ENCODE measurements around the gene ERH. TPM values are rescaled to one million over a fixed set of nuclear protein-coding genes. Genes with fewer than 3 reads are reported as not detected.

The ERH gene
- total RNA-seq, 1 donor from 2014 or later, result 308 TPM

DNA sequence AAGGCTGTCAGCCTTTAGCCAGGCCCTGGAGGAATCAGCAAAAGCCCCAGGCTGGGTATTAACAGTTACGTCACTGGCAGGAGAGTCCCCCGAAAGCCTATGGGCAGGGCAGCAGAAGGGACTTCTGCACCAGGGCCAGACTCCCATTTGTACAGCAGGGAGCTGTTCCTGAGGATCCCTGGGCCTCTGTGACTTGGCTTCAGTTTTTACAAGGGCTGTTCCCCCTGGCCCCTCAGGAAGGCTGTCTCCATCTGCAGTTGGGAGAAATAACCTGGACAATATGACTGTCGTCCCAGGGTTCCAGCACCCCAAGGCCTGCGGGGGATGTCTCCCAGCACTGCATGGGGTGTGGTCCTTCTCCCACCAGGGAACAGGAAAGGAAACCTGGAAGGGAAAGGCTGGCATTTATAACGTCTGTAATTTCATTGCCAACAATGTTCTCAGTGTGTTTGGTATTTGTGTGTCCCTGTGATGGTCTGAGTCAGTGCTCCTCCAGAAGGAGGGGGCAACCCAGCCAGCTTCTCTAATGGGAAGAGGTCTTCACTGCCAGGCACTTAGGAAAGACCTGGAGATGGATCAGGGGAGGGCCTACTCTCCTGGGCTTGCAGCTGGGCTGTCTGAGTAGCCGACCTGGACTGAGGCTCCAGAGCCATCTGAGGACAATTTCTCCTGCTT is 42.4 kb downstream of the ERH start:
- H3K9me3 Mint-ChIP-seq, result no peaks in the 10 kb centered on the region
- no peak for DNase-seq (ENCODE audit: extremely low spot score, unreplicated experiment)
- H3K27ac Mint-ChIP-seq, result no peak overlapping the region
- peaks cover 11% of the 10 kb centered on the region for H3K4me1 Mint-ChIP-seq (ENCODE audit: unreplicated experiment)
- H3K4me3 Mint-ChIP-seq, result no peak overlapping the region
- H3K27me3 Mint-ChIP-seq, result peaks cover 4% of the 10 kb centered on the region
- H3K36me3 Mint-ChIP-seq, result no peaks in the 10 kb centered on the region
- TF ChIP-seq, protein P1, sequence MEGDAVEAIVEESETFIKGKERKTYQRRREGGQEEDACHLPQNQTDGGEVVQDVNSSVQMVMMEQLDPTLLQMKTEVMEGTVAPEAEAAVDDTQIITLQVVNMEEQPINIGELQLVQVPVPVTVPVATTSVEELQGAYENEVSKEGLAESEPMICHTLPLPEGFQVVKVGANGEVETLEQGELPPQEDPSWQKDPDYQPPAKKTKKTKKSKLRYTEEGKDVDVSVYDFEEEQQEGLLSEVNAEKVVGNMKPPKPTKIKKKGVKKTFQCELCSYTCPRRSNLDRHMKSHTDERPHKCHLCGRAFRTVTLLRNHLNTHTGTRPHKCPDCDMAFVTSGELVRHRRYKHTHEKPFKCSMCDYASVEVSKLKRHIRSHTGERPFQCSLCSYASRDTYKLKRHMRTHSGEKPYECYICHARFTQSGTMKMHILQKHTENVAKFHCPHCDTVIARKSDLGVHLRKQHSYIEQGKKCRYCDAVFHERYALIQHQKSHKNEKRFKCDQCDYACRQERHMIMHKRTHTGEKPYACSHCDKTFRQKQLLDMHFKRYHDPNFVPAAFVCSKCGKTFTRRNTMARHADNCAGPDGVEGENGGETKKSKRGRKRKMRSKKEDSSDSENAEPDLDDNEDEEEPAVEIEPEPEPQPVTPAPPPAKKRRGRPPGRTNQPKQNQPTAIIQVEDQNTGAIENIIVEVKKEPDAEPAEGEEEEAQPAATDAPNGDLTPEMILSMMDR (conservative IDR thresholded peaks at IDR 0.05), result no peak

DNA sequence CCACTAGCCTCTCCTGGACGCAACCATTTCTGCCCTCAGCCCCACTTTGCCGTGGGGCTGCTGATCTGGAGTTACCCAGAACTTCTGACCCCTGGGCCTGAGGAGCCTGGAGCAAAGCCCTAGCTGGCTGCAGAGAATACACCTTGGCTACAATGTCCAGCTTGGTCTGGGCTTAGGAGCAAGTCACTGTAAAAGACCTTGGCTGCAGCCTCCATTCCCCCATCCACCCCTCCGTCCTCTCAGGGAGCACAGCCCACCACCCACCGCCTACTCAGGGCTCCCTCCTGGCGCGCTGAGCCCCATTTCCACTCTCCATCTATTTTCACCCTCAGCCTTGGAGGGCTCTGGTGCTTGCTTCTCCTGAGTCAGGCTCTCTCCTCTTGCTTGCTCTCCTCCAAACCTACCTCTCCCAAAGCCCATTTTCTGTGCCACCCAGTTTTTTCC is 42.9 kb downstream of the ERH start:
- H3K27me3 Mint-ChIP-seq, result peaks cover 4% of the 10 kb centered on the region
- H3K4me1 Mint-ChIP-seq (ENCODE audit: unreplicated experiment), result peaks cover 11% of the 10 kb centered on the region
- H3K9me3 Mint-ChIP-seq, result no peaks in the 10 kb centered on the region
- DNase-seq (ENCODE audit: extremely low spot score, unreplicated experiment), result no peak
- H3K27ac Mint-ChIP-seq, result no peak overlapping the region
- no peaks in the 10 kb centered on the region for H3K36me3 Mint-ChIP-seq
- TF ChIP-seq, protein P1 (conservative IDR thresholded peaks at IDR 0.05), result no peak
- no peak overlapping the region for H3K4me3 Mint-ChIP-seq

DNA sequence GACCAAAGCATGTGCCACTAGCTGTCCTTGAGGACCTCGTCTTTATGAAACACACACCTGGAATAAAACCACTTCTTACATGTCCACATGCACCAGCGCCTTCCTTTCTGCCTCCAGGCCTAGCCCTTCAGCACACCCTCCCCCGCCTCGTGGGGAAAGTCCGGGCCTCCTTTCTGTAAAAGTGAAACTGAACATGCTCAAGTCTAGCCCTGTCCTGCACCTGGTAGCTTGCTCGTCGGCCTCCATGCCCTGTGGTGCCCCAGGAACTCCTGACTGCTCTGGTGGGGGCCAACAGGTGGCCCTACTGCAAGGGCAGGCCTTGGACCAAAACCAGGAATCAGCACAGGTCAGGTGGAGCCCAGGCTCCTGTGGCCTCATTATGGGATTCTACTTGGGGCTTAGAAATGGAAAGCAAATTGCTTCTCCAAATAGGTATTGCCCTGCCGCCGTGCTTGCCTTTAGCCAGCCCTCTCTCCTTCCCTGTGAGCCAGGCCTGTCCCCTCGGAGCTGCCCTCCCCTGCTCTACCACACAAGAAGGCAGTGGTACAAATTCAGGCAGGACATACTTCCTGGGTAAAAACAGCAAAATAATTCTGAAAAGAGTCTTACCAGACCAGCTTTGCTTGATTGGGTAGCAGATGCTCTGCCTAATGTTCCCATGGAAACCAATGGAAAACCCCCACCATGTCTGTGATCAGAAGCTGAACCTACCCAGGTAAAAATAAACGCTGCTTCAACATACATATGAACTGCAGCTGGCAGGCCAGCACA is 43.5 kb downstream of the ERH start:
- no peak for DNase-seq (ENCODE audit: extremely low spot score, unreplicated experiment)
- Mint-ChIP-seq H3K27me3 (peaks cover 4% of the 10 kb centered on the region), H3K36me3 (no peaks in the 10 kb centered on the region), H3K4me3 (no peak overlapping the region), H3K4me1 (ENCODE audit: unreplicated experiment) (peaks cover 11% of the 10 kb centered on the region), H3K27ac (no peak overlapping the region), H3K9me3 (no peaks in the 10 kb centered on the region)
- TF ChIP-seq, protein P1 (conservative IDR thresholded peaks at IDR 0.05), result no peak

DNA sequence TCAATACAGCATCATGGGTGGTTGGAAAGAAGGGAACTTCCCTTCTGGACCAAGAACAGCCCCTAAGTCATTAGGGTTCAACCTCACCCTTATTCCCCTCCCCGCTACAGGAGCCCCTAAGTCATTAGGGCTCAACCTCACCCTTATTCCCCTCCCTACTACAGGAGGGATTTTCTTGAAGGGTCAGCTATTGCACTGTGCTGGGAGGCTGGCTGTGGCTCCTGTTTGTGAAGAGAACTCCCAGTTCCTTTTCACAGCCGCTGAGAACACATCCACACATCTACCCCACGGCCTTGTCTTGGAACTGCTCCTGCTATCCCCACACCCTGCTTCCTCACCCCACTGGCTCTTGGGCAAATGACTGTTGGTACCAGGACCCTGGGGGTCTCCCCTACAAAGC is 44.9 kb downstream of the ERH start:
- TF ChIP-seq, protein P1 (conservative IDR thresholded peaks at IDR 0.05), result no peak
- H3K4me1 Mint-ChIP-seq (ENCODE audit: unreplicated experiment), result peaks cover 11% of the 10 kb centered on the region
- H3K9me3 Mint-ChIP-seq, result no peaks in the 10 kb centered on the region
- DNase-seq (ENCODE audit: extremely low spot score, unreplicated experiment), result no peak
- H3K36me3 Mint-ChIP-seq, result no peaks in the 10 kb centered on the region
- no peak overlapping the region for H3K4me3 Mint-ChIP-seq
- H3K27ac Mint-ChIP-seq, result no peak overlapping the region
- H3K27me3 Mint-ChIP-seq, result peaks cover 4% of the 10 kb centered on the region

DNA sequence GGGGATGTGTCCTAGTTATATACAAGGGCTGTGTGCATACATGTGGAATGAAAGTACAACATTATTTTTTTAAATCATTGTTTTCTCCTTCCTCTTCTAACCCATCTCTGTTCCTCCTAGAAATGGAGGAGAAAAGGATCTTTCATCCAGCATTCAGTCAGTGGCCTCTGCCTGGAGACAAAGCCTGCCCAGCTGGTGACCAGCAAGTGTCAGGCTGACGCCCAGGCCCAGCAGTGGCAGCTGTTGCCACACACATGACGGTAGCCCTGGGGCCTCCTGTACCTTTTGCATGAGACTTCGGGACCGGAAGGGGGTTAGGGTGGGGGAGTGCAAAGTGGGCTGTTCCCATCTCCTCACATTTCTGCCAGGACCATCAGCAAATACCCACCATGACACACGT is 46.2 kb downstream of the ERH start:
- H3K4me1 Mint-ChIP-seq (ENCODE audit: unreplicated experiment), result peaks cover 11% of the 10 kb centered on the region
- H3K36me3 Mint-ChIP-seq, result no peaks in the 10 kb centered on the region

More for the DNA sequence above, 46.2 kb downstream of the ERH start:
- Mint-ChIP-seq H3K9me3 (no peaks in the 10 kb centered on the region), H3K27me3 (peaks cover 4% of the 10 kb centered on the region), H3K4me3 (no peak overlapping the region), H3K27ac (no peak overlapping the region)
- DNase-seq (ENCODE audit: extremely low spot score, unreplicated experiment), result no peak
- TF ChIP-seq, protein P1 (conservative IDR thresholded peaks at IDR 0.05), result no peak

Measured in type B pancreatic cell (in vitro differentiated cells).